GM18861 (cell line): Measurements from ENCODE around the gene FBXO47.

Experiments
- ATAC-seq: cut with Tn5 transposase; IDR thresholded peaks from one replicate; pipeline ENCODE4 v1.9.1; 2021; ENCODE audit not compliant: unreplicated experiment

Gene FBXO47, protein sequence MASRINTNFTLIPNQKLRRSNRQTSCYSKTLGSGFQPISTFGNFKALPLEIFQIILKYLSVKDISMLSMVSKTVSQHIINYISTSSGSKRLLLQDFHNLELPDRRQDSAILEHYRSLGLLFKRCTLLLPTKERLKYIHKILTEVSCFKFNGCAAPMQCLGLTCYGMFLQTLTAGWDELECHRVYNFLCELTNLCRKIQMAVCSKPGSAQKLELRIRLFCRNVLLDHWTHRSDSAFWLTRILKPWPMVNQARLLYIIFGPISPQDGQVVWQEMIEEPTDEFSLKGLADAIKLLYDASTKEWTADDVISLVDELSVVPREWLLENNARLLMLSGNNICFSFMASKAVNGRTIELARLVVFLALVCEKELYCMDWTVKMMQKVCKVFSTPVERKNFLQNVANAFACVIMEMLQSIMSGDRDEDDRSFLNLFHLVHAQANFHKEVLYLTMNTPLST

DNA sequence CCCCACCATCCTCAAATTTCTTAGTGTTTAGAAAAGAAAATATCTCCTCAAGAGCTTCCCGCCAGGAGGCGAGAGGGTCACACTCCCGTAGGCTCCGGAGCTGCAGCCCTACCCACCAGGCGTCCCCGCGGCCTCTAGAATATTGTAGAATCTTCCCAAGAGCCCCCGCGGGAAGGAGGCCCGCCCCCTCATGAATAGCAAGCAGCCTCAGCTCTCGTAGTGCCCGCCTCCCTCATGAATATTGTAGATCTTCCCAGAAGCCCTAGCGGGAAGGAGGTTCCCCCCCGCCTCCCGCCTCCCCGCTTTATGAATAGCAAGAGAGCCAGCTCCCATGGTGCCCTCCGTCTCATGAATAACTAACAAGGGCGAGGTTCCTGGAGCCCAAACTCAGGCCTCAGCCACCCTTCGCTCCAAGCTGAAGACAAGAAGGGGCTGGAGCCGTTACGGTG, at the start of gene FBXO47:
Gene FBXO47 (minus strand): TSS at position 114 of the 449 bp plus-strand sequence. CDS start 4,378 bp downstream, outside the sequence.
- no peak for ATAC-seq

DNA sequence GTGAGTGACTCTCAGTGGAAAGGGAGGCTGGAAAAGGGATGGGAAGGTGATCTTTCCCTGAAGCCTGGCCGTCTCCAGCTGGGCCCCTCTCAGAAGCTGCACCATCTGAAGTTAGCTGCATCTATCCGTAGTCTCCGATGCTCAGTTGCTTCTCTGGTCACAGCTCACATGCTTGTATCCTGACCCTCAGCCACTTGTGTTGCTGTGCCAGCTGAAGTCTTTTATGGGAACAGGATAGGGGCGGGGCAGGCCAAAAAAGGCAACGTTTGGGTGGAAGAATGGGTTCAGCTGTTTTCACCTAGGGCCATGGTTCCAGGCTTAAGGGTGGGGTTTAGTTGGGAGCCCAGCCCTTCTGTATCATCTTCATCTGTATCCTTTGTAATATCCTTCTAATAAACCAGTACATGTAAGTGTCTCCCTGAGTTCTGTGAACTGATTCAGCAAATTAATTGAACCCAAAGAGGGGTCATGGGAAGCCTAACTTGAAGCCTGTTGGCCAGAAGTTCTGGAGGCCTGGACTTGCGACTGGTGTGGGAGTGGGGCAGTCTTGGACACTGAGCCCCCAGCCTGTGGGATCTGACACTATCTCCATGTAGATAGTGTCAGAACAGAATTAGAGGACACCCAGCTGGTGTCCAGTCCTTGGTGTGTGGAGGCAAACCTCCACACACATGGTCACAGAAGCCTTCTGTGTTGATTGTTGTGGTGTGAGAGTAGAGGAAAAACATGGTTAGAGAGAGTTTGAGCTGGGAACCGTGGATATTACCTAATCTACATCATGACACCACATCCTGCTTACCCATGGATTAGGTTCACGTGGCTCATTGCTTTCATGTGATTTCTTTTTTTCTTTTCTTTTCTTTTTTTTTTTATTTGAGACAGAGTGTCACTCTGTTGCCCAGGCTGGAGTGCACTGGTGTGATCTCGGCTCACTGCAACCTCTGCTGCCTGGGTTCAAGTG, 49.3 kb upstream of the FBXO47 start:
- no peak for ATAC-seq

DNA sequence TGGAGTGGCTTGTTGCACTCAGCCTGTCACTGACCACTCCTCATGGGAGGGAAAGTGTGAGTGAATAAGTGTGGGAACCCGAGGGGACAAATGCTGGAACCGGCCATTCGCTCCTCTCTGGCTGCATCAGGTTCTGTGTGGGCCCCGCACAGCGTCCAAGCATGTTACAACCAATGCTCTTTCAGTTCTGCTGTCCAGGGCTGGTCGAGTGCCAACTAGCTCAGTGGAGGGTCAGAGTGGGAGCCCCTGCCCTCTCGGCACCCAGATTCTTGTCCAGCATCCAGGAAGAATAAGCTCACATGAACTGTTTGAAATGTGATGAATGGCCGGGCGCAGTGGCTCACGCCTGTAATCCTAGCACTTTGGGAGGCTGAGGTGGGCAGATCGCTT, 48.3 kb upstream of the FBXO47 start:
- no peak for ATAC-seq

DNA sequence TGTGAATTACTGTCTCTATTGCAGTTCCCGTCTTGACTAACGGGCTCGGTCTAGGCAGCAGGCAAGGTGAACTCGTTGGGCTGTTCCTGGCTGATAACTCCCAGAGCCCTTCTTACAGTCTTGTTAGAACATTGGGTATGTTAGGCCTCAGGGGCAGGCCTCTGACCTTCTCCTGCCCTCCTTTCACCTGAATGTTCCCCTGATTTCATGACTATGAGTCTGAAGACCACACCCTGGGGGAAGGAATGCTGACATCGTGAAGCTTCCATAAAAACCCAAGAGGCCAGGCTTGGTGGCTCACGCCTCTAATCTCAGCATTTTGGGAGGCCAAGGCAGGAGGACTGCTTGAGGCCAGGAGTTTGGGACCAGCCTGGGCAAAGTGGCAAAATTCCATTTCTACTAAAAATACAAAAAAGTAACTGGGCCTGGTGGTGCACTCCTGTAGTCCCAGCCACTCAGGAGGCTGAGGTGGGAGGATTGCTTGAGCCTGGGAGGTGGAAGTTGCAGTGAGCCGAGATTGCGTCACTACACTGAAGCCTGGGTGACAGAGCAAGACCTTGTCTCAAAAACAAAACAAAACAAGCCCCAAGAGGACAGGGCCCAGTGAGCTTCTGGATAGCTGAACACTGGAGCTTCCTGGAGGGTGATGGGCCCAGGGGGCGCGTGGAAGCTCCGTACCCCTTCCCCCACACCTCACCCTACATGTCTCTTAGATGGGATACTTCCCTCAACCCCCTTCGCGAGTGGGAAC, 47.8 kb upstream of the FBXO47 start:
- ATAC-seq = no peak

DNA sequence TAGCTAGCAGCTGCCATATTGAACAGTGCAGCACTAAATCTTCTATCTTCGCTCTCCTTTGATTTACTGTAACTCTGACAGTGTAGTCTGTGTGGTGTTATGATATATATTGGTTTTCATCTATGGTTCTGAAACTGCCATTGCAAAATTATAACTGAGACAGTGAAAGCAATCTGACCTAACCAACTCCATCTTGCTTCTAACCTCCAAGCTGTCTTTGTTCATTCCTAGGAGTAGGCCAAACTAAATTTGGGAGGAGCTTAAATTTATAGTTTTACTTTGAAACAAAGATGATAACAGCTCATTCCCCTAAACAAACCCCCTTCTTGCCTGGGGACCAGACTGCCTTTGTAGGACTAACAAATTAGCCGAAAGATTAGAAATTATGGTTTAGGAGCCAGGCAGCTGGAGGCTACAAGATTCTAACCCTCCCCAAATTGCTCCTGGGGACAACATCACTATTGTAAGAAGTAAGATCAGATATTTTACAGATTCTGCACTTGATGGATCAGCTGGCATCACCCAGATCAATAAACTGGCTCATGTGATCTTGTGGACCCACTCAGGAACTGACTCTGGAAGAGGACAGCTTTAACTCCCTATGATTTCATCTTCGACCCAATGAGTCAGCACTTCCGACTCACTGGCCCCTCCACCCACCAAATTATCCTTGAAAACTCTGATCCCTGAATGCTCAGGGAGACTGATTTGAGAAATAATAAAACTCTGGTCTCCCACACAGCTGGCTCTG, 47.0 kb upstream of the FBXO47 start:
- ATAC-seq = no peak

DNA sequence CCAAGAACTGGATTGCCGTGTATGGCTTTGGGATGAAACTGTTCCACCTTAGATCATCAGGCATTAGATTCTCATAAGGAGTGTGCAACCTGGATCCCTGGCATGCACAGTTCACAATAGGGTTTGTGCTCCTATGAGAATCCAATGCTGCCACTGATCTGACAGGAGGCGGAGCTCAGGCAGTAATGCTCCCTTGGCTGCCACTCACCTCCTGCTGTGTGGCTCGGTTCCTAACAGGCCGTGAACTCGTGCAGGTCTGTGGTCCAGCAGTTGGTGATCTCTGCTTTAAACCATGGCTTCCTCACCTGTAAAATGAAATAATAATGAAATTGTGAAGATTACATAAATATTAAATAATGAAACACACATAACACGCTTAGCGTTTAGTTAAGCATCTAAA, 45.5 kb upstream of the FBXO47 start:
- no peak for ATAC-seq

DNA sequence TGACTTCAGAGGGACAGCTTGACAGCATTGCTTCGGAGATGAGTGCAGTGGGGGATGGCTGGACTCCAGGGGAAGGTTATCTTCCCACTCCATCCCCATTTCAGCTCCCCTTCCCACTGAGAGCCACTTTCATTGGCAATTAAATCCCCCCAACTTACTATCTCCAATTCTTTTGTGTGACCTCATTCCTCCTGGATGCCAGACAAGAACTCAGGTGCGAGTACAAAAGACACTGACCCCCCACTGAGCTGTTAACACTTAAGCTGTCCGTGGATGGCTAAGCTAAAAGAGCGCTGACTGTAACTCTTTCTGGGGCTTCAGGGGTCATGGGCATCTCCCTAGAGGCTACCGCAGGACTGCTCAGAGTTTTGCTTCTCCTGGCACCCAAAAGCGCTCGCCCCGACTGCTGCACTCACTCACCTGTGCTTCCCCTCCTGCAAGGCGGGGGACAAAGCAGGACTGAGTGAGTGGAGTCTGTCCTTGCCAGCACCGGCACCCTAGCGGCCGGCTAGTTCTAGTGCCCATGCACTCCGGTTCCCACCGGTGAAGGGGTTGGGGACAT, 44.8 kb upstream of the FBXO47 start:
- no peak for ATAC-seq

DNA sequence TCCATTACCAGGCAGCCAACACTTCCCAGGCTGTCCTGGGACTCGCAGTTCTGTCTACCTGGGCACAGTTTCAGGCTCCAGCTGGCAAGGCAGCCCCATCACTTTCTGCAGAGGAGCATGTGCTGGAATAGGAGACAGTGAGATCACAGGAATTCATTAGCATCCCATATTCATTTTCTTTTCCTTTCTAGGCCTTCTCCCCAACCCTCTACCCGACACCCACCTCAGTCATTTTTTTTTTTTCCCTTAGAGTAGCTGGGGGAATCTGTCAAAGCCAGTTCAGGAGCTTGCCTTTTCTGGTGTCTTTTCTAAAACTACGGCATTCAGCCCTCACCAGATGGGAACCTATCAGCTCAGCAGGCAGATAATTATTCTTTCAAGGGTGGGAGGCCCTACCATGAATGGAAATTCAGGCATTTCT, 42.4 kb upstream of the FBXO47 start:
- no peak for ATAC-seq

DNA sequence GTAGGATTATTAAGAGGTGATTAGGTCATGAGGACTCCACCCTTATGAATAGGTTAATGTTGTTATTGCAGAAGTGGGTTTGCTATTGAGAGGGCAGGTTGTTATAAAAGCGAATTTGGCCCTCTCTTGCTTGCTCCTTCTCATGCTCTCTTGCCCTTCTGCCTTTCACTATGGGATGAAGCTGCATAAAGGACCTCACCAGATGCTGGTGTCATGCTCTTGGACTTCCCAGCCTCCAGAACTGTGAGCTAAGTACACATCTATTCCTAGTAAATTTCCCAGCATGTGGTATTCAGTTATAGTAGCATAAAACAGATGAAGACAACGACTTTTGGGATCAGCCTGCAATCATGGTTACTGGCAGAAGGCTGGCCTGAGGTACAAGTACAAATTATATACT, 41.4 kb upstream of the FBXO47 start:
- ATAC-seq = no peak

DNA sequence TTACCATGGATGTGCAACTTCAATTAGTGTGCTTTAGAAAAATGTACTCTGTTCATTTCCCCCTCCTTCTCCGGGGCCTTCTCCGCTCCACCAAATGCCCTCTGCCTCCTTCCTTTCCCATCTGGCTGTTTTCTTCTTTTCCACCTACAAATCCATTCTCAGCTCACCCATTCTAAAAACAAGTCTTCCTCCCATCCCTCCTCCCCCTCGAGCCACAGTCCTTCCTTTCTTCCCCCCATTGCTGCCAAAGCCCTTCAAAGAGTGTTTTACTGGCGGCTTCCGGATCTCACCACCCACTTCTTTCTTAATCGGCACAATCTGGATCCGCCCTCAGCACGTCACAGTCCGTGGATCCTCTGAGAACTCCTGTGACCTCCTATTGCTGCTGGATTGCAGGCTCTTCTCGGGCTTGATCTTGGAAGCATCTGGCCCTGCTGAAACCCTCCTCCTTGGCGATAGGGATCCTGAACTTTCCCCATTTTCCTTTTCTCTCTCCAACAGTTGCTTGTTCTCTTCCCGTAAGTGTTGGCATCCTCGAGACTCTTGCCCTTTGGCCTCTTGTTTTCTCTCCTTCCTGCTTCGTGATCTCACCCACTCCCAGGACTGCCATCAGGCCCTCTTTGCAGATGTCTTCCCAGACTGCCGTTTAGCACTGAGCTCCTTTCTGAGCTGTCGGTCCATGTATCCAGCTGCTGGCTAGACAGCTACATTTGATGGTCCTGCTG, 36.0 kb upstream of the FBXO47 start:
- no peak for ATAC-seq

DNA sequence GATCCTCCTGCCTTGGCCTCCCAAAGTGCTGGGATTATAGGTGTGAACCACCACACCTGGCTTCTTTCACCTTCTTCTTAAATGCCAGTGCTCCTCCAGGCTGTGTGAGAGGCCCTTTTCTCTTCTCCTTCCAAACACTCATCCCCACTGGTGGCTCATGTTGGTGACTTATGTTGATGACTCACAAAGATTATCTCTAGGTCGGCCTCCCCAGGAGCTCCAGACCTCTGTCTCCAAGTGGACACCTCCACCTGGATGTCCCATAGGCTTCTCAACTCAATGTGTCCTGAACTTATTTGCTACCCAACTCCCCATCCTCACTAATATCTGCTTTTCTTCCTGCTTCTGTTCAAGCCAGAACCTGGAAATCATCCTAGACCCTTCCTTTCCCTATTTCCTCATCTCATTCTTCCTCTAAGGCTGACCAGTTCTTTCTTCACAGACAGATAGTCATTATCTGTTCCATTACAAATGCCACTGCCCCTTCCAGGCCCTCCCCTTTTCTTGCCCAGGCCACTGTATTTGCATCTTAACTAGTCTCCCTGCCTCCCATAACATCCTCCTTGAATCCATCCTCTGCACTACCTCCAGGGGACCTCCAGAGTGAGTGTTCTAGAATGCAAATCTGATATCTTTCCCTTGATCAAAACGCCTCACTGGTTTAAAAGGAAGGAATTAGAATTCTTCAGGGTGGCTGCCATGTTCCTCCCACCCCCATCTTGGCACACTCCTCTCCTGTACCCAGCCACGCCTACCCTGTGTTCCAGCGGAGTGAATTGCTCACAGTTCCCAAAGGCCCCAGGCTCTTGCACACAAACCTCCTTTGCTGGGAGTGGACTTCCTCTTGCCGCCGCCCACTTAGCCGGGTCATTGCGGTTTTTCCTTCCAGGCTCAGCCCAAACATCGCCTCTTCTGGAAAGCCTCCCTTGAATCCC, 34.8 kb upstream of the FBXO47 start:
- no peak for ATAC-seq

DNA sequence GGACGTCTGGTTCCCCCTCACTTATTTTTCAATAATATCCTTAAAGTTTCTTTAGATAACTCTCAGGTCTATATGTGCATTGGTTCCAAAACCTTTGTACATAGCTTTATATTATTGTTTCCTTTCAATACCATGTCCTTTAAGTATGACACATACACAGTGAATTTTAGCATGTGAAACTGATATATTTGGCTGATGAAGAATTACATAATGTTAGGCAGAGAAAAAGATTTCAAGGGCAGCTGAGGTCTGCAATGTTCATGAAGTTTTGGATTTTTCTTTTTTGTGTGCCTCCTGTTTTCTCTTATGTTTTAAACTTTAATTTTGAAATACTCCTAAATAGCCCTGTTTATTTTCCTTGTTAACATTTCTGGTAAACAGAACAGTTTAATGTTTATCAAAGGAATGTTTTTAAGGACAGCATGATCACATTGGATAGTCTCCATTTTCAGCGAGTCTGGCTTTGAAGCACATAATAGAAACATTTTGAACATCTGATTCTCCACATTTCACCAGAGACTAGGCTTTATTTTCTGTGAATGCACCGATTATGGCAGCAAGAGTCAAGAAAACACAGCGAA, 32.9 kb upstream of the FBXO47 start:
- ATAC-seq = no peak

DNA sequence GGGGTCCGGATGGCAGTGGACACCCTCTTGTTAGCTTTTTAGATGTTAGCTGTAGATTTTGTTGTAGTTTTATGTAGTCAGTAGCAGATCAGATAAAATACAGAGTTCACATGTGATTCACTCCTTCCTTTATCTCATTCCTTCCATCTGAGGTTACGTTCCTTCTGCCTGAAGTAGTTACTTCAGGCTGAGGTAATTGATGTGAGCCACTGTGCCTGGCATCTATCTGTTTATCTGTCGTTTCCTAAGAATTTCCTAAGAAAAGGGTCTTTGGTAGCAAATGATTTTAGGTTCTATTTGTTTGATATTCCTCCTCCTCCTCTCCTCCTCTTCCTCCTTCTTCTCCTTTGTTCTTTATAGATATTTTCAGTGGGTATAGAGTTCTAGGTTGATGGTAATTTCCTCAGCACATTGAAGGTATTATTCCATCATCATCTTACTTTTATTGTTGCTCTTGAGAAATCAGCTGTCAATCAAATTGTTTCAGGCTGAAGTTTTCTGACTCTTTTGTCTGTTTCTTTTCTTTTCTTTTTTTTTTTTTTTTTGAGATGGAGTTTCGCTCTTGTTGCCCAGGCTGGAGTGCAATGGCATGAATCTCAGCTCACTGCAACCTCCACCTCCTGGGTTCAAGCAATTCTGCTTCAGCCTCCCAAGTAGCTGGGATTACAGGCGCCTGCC, 29.6 kb upstream of the FBXO47 start:
- ATAC-seq = no peak

DNA sequence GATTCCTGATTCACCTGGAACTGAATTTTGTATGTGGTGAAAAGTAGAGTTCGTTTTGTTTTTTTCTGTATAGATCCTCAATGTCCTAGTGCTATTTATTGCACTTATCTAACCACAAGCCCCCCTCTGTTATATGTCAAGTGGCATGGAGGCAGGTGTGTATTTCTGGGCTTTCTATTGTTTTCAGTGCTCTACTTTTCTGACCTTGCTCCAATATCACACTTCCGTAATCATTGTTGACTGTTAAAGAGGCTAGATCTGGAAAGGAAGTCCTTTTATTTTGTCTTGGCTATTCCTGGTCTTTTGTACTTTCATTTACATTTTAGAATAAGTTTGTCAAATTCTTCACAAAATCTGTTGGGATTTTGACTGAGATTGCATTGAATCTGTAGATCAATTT, 26.8 kb upstream of the FBXO47 start:
- no peak for ATAC-seq

DNA sequence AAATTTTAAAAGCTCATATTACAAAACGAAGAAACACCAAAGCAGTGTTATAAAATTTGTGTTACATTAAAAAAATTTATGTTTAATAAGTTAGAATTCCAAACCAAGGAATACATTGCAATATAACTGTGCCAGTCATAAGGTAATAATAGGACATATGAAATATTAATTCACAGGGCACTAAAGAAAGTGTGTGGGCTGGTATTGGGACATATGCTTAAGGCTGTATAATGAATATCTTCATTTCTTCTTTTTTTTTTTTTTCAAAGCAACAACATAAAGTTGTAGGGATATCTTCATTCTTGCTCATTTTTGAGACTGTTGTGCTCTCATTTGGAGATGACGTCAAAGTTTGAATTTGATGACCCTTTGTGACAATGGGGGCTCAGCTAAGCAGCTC, 17.5 kb upstream of the FBXO47 start:
- no peak for ATAC-seq

DNA sequence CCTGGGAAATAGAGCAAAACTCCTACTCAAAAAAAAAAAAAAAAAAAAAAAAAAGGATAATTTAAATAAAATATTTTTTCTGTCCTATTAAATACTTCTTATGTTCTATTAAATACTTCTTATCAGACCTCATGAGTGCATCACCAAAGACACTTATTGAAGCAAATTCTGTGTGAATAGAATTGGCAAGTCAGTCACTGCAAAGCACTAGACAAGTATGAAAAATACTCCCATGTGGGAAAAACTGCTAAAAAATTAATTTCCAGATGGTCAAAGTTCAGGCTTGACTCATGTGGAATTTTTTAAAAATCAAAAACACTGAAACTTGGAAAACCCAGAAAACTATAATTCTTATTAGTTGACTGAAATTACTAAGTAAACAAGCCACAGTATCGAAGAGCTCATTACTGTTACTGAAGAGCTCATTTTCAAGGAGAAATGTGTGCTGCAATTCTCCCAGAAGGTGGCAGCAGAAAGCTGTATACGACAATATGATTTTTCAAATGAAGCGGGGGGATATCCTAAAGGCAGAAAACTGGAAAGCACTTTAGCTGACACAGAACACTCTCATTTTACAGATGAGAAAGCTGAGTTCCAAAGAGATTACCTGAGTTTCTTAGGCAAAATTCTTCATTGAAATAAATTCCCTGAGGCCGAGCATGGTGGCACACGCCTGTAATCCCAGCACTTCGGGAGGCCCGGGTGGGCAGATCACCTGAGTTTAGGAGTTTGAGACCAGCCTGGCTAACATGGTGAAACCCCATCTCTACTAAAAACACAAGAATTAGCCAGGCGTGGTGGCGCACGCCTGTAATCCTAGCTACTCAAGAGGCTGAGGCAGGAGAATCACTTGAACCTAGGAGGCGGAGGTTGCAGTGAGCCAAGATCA, 15.9 kb upstream of the FBXO47 start:
- ATAC-seq = no peak
